HepG2 (cell line): ENCODE measurements around the gene AHCYL2. TPM values are rescaled to one million over a fixed set of nuclear protein-coding genes. Genes with fewer than 3 reads are reported as not detected.

ENCODE experiments used
- ATF7-NPFF ChIP-seq: sonication (generic); formaldehyde crosslinking; IDR thresholded peaks from 2 replicates; pipeline ENCODE4 v1.8.1; 2023; ENCODE audit warnings: mild to moderate bottlenecking, low read depth, missing genetic modification reagents, moderate library complexity
- FOXK1 ChIP-seq: sonication (generic); formaldehyde crosslinking; IDR thresholded peaks from 2 replicates; pipeline ENCODE4 v1.4.0; 2020; ENCODE audit warnings: low read depth, missing genetic modification reagents, borderline replicate concordance
- GLI4 ChIP-seq: sonication (generic); formaldehyde crosslinking; IDR thresholded peaks from 2 replicates; pipeline ENCODE4 v1.5.1; 2020; ENCODE audit warnings: missing genetic modification reagents, mild to moderate bottlenecking, moderate library complexity, borderline replicate concordance
- HDAC2 ChIP-seq: sonication (generic); formaldehyde crosslinking; IDR thresholded peaks from 2 replicates; pipeline ENCODE4 v1.4.0; 2020; ENCODE audit warnings: missing genetic modification reagents
- KMT2B ChIP-seq: IDR thresholded peaks from 2 replicates; pipeline ENCODE4 v1.6.1; 2016; ENCODE audit warnings: missing genetic modification reagents, missing compliant biosample characterization
- MAFG ChIP-seq: sonication (generic); formaldehyde crosslinking; IDR thresholded peaks from 2 replicates; pipeline ENCODE4 v1.5.1; 2020; ENCODE audit warnings: mild to moderate bottlenecking, missing genetic modification reagents
- RFX5 ChIP-seq: IDR thresholded peaks from 2 replicates; pipeline ENCODE4 v1.6.1; 2011; ENCODE audit warnings: low read depth, low read length, improper control_type of control experiment
- SAP130 ChIP-seq: IDR thresholded peaks from 2 replicates; pipeline ENCODE4 v1.6.1; 2016; ENCODE audit warnings: low read depth
- SYNCRIP ChIP-seq: fragments of 200-400 bp; formaldehyde crosslinking; IDR thresholded peaks from 2 replicates; pipeline ENCODE4 v1.6.1; 2018; ENCODE audit warnings: mild to moderate bottlenecking, low read depth, low read length; ENCODE audit not compliant: insufficient read depth
- ZFX ChIP-seq: sonication (generic); formaldehyde crosslinking; IDR thresholded peaks from 2 replicates; pipeline ENCODE4 v1.4.0; 2020; ENCODE audit warnings: mild to moderate bottlenecking, low read depth, missing genetic modification reagents, moderate library complexity
- ZNF468 ChIP-seq: sonication (generic); formaldehyde crosslinking; IDR thresholded peaks from 2 replicates; pipeline ENCODE4 v1.8.0; 2022; ENCODE audit warnings: mild to moderate bottlenecking, moderate library complexity, missing genetic modification reagents
- ZNF761 ChIP-seq: sonication (generic); formaldehyde crosslinking; conservative IDR thresholded peaks from 2 replicates; pipeline ENCODE4 v1.4.0; 2020; ENCODE audit warnings: mild to moderate bottlenecking, missing genetic modification reagents
- ZNF792 ChIP-seq: IDR thresholded peaks from 2 replicates; pipeline ENCODE4 v1.6.1; 2016
- polyA plus RNA-seq, 8 experiments: library from polyadenylated mRNA; depleted of rRNA in 3 of 8; stranded (reverse) in 7 of 8; unstranded in 1 of 8; fragments of >200 nt; fragmentation: Illumina TruSeq in 4 of 8; extraction: Trizol in 4 of 8; gene quantifications; 2 replicates each; pipeline versions ENCODE4 v1.2.1 to v1.2.3, GENCODE V29; 2011 to 2016; ENCODE audit warnings: low read depth in 4 of 8, missing spikeins in 1 of 8, mixed read lengths in 1 of 8; ENCODE audit not compliant: insufficient read depth in 1 of 8
- total RNA-seq, 5 experiments: library from RNA; depleted of rRNA; stranded (reverse); fragments of >200 nt; fragmentation: Illumina TruSeq; extraction: Trizol; gene quantifications; 2 replicates each; pipeline ENCODE4 v1.2.3, GENCODE V29; 2016; ENCODE audit warnings: low read depth in 1 of 5
- TF ChIP-seq, protein P1 (sequence below): IDR thresholded peaks from 2 replicates; pipeline ENCODE4 v1.6.1; 2016; ENCODE audit warnings: low read depth, control low read depth
- TF ChIP-seq, protein P2 (sequence below): sonication (generic); formaldehyde crosslinking; IDR thresholded peaks from 2 replicates; pipeline ENCODE4 v1.4.0; 2020; ENCODE audit warnings: missing genetic modification reagents, mild to moderate bottlenecking, borderline replicate concordance

Gene AHCYL2
- total and polyA plus RNA-seq, 2 of the 13 experiments (the other 11 are each of a cell fraction or from before 2014, with no cell fraction given): 9.5 to 14.7 TPM

- TF ChIP-seq, protein P1, sequence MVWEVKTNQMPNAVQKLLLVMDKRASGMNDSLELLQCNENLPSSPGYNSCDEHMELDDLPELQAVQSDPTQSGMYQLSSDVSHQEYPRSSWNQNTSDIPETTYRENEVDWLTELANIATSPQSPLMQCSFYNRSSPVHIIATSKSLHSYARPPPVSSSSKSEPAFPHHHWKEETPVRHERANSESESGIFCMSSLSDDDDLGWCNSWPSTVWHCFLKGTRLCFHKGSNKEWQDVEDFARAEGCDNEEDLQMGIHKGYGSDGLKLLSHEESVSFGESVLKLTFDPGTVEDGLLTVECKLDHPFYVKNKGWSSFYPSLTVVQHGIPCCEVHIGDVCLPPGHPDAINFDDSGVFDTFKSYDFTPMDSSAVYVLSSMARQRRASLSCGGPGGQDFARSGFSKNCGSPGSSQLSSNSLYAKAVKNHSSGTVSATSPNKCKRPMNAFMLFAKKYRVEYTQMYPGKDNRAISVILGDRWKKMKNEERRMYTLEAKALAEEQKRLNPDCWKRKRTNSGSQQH: peak; percentile 23; the same call in 1 of the 2 replicates
- TF ChIP-seq GLI4 (peak; percentile 51; the same call in 1 of the 2 replicates), RFX5 (no peak), KMT2B (CRISPR knock-in tag) (peak; percentile 79; the same call in 1 of the 2 replicates), ZNF468 (CRISPR knock-in tag) (no peak), SAP130 (CRISPR knock-in tag) (peak; percentile 56; the same call in 1 of the 2 replicates), HDAC2 (CRISPR knock-in tag) (peak; percentile 48; the same call in 1 of the 2 replicates), FOXK1 (CRISPR knock-in tag) (peak; percentile 57; the same call in 1 of the 2 replicates), ATF7-NPFF (CRISPR knock-in tag) (peak; percentile 53; the same call in 1 of the 2 replicates), ZNF761 (no peak), MAFG (CRISPR knock-in tag) (no peak), ZFX (CRISPR knock-in tag) (peak; percentile 54), ZNF792 (CRISPR knock-in tag) (0 out of 2 replicates have a peak, but pooled peaks have one; percentile 22), SYNCRIP (no peak)
- TF ChIP-seq, protein P2, sequence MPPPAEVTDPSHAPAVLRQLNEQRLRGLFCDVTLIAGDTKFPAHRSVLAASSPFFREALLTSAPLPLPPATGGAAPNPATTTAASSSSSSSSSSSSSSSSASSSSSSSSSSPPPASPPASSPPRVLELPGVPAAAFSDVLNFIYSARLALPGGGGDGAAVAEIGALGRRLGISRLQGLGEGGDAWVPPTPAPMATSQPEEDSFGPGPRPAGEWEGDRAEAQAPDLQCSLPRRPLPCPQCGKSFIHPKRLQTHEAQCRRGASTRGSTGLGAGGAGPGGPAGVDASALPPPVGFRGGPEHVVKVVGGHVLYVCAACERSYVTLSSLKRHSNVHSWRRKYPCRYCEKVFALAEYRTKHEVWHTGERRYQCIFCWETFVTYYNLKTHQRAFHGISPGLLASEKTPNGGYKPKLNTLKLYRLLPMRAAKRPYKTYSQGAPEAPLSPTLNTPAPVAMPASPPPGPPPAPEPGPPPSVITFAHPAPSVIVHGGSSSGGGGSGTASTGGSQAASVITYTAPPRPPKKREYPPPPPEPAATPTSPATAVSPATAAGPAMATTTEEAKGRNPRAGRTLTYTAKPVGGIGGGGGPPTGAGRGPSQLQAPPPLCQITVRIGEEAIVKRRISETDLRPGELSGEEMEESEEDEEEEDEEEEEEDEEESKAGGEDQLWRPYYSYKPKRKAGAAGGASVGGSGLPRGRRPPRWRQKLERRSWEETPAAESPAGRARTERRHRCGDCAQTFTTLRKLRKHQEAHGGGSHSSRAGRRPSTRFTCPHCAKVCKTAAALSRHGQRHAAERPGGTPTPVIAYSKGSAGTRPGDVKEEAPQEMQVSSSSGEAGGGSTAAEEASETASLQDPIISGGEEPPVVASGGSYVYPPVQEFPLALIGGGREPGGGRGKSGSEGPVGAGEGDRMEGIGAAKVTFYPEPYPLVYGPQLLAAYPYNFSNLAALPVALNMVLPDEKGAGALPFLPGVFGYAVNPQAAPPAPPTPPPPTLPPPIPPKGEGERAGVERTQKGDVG (CRISPR knock-in tag): peak; percentile 32; the same call in 1 of the 2 replicates
Observed at GRCh38 chr7:129224251-129225205, at the start of gene AHCYL2 (continued).
